Measurements from ENCODE around the gene WDR45B. TPM values are rescaled to one million over a fixed set of nuclear protein-coding genes. Genes with fewer than 3 reads are reported as not detected.

The WDR45B gene
- total RNA-seq, 3 donors from 2014 or later: 74.2 to 118 (median 83.9) TPM

GRCh38 chr17:82566129-82566960, 81.9 kb downstream of the WDR45B start:
- Histone ChIP-seq H3K36me3 (no peaks in the 10 kb centered on the region), H3K27me3 (no peaks in the 10 kb centered on the region), H3K4me1 (no peaks in the 10 kb centered on the region), H3K27ac (no peak overlapping the region), H3K4me3 (no peak overlapping the region), H3K9me3 (no peaks in the 10 kb centered on the region)
- intact Hi-C loops (cut with DNase I; ENCODE audit: low total_unique reads): no loop called here
- DNase-seq (ENCODE audit: low spot score in 2 of 2): no peak
- TF ChIP-seq POLR2AphosphoS5 (IDR thresholded peaks at IDR 0.05): no peak
- TF ChIP-seq, protein P1, sequence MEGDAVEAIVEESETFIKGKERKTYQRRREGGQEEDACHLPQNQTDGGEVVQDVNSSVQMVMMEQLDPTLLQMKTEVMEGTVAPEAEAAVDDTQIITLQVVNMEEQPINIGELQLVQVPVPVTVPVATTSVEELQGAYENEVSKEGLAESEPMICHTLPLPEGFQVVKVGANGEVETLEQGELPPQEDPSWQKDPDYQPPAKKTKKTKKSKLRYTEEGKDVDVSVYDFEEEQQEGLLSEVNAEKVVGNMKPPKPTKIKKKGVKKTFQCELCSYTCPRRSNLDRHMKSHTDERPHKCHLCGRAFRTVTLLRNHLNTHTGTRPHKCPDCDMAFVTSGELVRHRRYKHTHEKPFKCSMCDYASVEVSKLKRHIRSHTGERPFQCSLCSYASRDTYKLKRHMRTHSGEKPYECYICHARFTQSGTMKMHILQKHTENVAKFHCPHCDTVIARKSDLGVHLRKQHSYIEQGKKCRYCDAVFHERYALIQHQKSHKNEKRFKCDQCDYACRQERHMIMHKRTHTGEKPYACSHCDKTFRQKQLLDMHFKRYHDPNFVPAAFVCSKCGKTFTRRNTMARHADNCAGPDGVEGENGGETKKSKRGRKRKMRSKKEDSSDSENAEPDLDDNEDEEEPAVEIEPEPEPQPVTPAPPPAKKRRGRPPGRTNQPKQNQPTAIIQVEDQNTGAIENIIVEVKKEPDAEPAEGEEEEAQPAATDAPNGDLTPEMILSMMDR (IDR thresholded peaks at IDR 0.05): no peak
- no peak for TF ChIP-seq POLR2A (IDR thresholded peaks at IDR 0.05)

GRCh38 chr17:82565551-82565950, 82.7 kb downstream of the WDR45B start:
- no peak overlapping the region for H3K4me3 ChIP-seq
- TF ChIP-seq, protein P1 (IDR thresholded peaks at IDR 0.05): no peak
- TF ChIP-seq POLR2A (IDR thresholded peaks at IDR 0.05) (no peak), POLR2AphosphoS5 (IDR thresholded peaks at IDR 0.05) (no peak)
- intact Hi-C loops (cut with DNase I; ENCODE audit: low total_unique reads): no loop called here
- no peaks in the 10 kb centered on the region for H3K27me3 ChIP-seq
- H3K36me3 ChIP-seq: no peaks in the 10 kb centered on the region
- H3K4me1 ChIP-seq: no peaks in the 10 kb centered on the region
- no peak overlapping the region for H3K27ac ChIP-seq
- DNase-seq (ENCODE audit: low spot score in 2 of 2): no peak
- no peaks in the 10 kb centered on the region for H3K9me3 ChIP-seq

Other genes with a start within 250 kb of the WDR45B start
- gene HEXD, start 230.1 kb downstream of the WDR45B start, total RNA-seq: 100 to 1,000 TPM in 1 of 3 donors, 10 to 100 TPM in 2; 48.2 to 157 (median 68.2) TPM
- 10 to 100 TPM; 26.3 to 32.8 (median 28.5) TPM for gene OGFOD3, start 229.9 kb downstream of the WDR45B start, total RNA-seq
- gene CYBC1, start 197.7 kb downstream of the WDR45B start, total RNA-seq: 10 to 100 TPM; 54.7 to 71.4 (median 61.9) TPM
- 10 to 100 TPM; 31.9 to 59.5 (median 44.9) TPM for gene NARF, start 189.7 kb downstream of the WDR45B start, total RNA-seq
- 10 to 100 TPM; 25.0 to 48.6 (median 36.7) TPM for gene FOXK2, start 128.7 kb downstream of the WDR45B start, total RNA-seq
- 10 to 100 TPM in 2 of 3 donors, 1 to 10 TPM in 1; 8.8 to 25.6 (median 12.8) TPM for gene RAB40B, start 50.3 kb upstream of the WDR45B start, total RNA-seq
- 10 to 100 TPM; 10.4 to 22.1 (median 18.0) TPM for gene FN3KRP, start 68.3 kb upstream of the WDR45B start, total RNA-seq
- 1 to 10 TPM; 4.5 to 9.4 (median 7.2) TPM for gene FN3K, start 87.2 kb upstream of the WDR45B start, total RNA-seq
- 10 to 100 TPM; 45.4 to 65.9 (median 53.3) TPM for gene TBCD, start 103.6 kb upstream of the WDR45B start, total RNA-seq
- 1 to 10 TPM in 2 of 3 donors, not detected in 1; 5.6 to 7.8 TPM for gene ZNF750, start 191.6 kb upstream of the WDR45B start, total RNA-seq

All from breast epithelium (tissue), 4 donors.